Measurements from ENCODE around the gene OPN3. TPM values are rescaled to one million over a fixed set of nuclear protein-coding genes. Genes with fewer than 3 reads are reported as not detected.

Gene OPN3
- total RNA-seq, 1 donor from 2014 or later, result 20.0 TPM

DNA sequence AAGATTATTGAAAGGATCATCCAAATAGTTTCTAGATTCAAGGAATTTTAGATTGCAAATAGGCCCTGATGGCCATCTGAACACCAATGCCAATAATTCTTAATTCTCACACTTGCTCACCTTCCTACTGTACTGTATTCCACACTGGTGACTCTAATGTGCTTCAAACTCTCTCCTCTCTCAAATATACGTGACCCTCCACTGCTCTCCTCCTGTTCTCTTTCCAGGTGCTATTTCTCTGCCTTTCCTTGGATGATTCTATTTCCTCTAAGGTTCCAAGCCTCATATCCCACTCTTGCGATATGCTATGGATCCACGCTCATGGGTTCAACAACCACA, 79.4 kb downstream of the OPN3 start:
- TF ChIP-seq, protein P1, sequence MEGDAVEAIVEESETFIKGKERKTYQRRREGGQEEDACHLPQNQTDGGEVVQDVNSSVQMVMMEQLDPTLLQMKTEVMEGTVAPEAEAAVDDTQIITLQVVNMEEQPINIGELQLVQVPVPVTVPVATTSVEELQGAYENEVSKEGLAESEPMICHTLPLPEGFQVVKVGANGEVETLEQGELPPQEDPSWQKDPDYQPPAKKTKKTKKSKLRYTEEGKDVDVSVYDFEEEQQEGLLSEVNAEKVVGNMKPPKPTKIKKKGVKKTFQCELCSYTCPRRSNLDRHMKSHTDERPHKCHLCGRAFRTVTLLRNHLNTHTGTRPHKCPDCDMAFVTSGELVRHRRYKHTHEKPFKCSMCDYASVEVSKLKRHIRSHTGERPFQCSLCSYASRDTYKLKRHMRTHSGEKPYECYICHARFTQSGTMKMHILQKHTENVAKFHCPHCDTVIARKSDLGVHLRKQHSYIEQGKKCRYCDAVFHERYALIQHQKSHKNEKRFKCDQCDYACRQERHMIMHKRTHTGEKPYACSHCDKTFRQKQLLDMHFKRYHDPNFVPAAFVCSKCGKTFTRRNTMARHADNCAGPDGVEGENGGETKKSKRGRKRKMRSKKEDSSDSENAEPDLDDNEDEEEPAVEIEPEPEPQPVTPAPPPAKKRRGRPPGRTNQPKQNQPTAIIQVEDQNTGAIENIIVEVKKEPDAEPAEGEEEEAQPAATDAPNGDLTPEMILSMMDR (IDR thresholded peaks at IDR 0.05), result no peak

DNA sequence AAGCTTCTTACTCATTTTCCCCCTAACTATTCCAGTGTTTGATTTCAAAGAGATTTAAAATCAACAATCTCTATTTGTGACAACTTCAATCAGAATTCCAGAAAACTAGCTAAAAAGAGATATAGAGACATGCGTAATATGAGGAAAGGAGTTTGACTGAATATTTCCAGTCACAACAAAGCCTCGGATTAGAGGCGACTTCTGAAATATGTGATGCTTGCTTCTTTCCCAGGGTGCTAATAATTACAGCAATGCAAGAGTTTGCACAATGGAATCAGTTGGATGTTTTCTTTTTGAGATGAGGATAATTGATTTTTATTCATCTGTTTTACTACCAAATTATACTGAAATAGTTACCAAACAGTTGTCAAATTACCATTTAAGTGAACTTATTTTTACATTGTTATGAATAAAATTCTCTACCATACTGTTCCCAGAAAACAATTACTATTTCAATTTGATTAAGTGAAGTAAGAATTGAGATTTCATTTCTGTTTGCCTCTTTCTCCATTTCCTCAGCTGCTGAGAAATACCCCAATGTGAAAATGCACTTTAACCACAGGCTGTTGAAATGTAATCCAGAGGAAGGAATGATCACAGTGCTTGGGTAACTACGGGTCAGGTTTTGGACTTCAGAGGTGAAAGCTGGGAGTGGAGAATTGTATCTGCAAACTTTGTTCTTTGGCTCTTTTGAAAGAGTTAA, 79.9 kb downstream of the OPN3 start:
- no peak overlapping the region for H3K27ac Mint-ChIP-seq (ENCODE audit: unreplicated experiment)
- peaks cover 17% of the 10 kb centered on the region for H3K27me3 Mint-ChIP-seq (ENCODE audit: low read depth)
- H3K4me3 Mint-ChIP-seq (ENCODE audit: unreplicated experiment), result no peak overlapping the region
- H3K4me1 Mint-ChIP-seq (ENCODE audit: low read depth), result no peaks in the 10 kb centered on the region
- TF ChIP-seq, protein P1 (IDR thresholded peaks at IDR 0.05), result no peak
- DNase-seq (ENCODE audit: low spot score), result no peak
- peaks cover 2% of the 10 kb centered on the region for H3K36me3 Mint-ChIP-seq (ENCODE audit: low read depth)
- no peaks in the 10 kb centered on the region for H3K9me3 Mint-ChIP-seq (ENCODE audit: low read depth)

More for the DNA sequence above, 79.4 kb downstream of the OPN3 start:
- DNase-seq (ENCODE audit: low spot score), result no peak
- H3K4me3 Mint-ChIP-seq (ENCODE audit: unreplicated experiment), result no peak overlapping the region
- H3K36me3 Mint-ChIP-seq (ENCODE audit: low read depth), result peaks cover 2% of the 10 kb centered on the region
- H3K9me3 Mint-ChIP-seq (ENCODE audit: low read depth), result no peaks in the 10 kb centered on the region
- peaks cover 17% of the 10 kb centered on the region for H3K27me3 Mint-ChIP-seq (ENCODE audit: low read depth)
- no peak overlapping the region for H3K27ac Mint-ChIP-seq (ENCODE audit: unreplicated experiment)
- no peaks in the 10 kb centered on the region for H3K4me1 Mint-ChIP-seq (ENCODE audit: low read depth)

DNA sequence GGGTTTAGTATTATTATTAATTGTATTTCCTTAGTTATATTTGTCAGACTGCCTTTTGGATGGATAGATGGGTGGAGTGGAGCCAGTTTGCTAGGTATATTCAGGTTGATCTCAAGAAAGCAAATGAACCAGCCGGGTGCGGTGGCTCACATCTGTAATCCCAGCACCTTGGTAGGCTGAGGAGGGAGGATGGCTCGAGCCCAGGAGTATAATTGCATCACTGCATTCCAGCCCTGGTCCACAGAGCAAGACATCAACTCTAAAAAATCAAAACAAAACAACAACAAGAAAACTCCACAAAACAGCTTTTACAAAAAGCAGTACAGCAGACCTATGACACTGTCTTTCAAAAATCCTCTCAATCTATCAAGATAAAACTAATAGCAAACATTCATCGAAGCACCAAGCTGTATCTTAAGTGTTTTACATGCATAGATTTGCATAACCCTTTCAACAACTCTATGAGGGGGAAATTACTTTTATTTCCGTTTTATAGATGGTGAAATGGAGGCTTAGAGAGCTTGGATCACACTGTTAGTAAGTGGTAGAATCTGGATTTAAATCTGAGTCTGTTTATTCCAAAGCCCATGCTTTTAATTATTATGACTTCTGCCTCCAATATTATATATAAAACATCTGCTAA, 82.5 kb downstream of the OPN3 start:
- Mint-ChIP-seq H3K27ac (ENCODE audit: unreplicated experiment) (no peak overlapping the region), H3K4me3 (ENCODE audit: unreplicated experiment) (no peak overlapping the region), H3K27me3 (ENCODE audit: low read depth) (peaks cover 18% of the 10 kb centered on the region), H3K4me1 (ENCODE audit: low read depth) (no peaks in the 10 kb centered on the region), H3K36me3 (ENCODE audit: low read depth) (peaks cover 3% of the 10 kb centered on the region), H3K9me3 (ENCODE audit: low read depth) (peaks cover 2% of the 10 kb centered on the region)
- TF ChIP-seq, protein P1 (IDR thresholded peaks at IDR 0.05), result no peak
- no peak for DNase-seq (ENCODE audit: low spot score)

DNA sequence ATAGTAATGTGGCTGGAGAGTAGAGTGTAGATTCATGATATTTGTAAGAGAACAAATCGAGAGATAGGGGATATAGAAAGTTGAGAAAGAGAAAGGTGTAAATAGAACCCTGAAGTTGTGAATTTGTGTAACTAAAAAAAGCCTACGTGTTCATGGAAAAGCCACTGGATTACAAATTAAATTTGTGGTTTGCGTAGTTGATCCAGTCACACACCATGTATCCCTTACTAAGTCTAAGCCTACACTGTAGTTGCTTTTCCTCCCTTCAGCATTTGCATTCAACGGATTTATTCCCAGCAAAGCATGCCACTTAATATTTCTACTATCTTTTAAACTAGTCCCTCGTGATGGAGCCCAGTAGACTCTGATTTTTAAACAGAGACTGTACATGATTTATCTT, 83.1 kb downstream of the OPN3 start:
- H3K27me3 Mint-ChIP-seq (ENCODE audit: low read depth), result peaks cover 19% of the 10 kb centered on the region
- TF ChIP-seq, protein P1 (IDR thresholded peaks at IDR 0.05), result no peak

DNA sequence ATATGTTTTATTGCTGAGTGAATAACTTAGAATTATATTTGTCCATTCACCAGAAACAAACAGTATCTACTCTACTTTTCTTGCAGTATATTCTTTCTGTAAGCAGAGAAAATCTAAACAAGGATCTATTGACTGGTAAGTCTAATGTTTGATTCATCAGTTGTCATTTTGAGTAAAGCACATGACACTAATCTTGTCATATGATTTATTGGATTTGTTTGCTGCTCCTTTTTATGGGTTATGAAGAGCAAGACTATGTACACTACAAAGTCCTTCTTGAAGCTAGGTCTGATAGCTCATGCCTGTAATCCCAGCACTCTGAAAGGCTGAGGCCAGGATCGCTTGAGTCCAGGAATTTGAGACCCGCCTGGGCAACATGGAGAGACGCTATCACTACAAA, 84.6 kb downstream of the OPN3 start:
- Mint-ChIP-seq H3K27ac (ENCODE audit: unreplicated experiment) (no peak overlapping the region), H3K27me3 (ENCODE audit: low read depth) (peaks cover 11% of the 10 kb centered on the region), H3K9me3 (ENCODE audit: low read depth) (peaks cover 7% of the 10 kb centered on the region), H3K36me3 (ENCODE audit: low read depth) (peaks cover 2% of the 10 kb centered on the region), H3K4me3 (ENCODE audit: unreplicated experiment) (no peak overlapping the region), H3K4me1 (ENCODE audit: low read depth) (no peaks in the 10 kb centered on the region)
- no peak for DNase-seq (ENCODE audit: low spot score)
- TF ChIP-seq, protein P1 (IDR thresholded peaks at IDR 0.05), result no peak

More for the DNA sequence above, 83.1 kb downstream of the OPN3 start:
- Mint-ChIP-seq H3K36me3 (ENCODE audit: low read depth) (peaks cover 2% of the 10 kb centered on the region), H3K9me3 (ENCODE audit: low read depth) (peaks cover 5% of the 10 kb centered on the region), H3K4me3 (ENCODE audit: unreplicated experiment) (no peak overlapping the region), H3K27ac (ENCODE audit: unreplicated experiment) (no peak overlapping the region), H3K4me1 (ENCODE audit: low read depth) (no peaks in the 10 kb centered on the region)
- no peak for DNase-seq (ENCODE audit: low spot score)
